Endothelial cell of umbilical vein (primary cell): Measurements from ENCODE around the gene LTB4R.

Experiments used
- EZH2 ChIP-seq: IDR thresholded peaks from 2 replicates; pipeline ENCODE4 v1.6.1; 2012; ENCODE audit warnings: borderline replicate concordance, low read depth, mild to moderate bottlenecking, moderate library complexity, low read length, inconsistent platforms; ENCODE audit not compliant: severe bottlenecking
- FOS ChIP-seq: IDR thresholded peaks from 2 replicates; pipeline ENCODE4 v1.6.1; 2011; ENCODE audit warnings: mild to moderate bottlenecking, low read length, moderate library complexity, borderline replicate concordance; ENCODE audit not compliant: insufficient read depth
- GATA2 ChIP-seq: IDR thresholded peaks from 2 replicates; pipeline ENCODE4 v1.7.0; 2011; ENCODE audit warnings: low read depth, mild to moderate bottlenecking, moderate library complexity, mixed read lengths, low read length; ENCODE audit not compliant: insufficient read length, insufficient read depth
- JUN ChIP-seq: IDR thresholded peaks from 2 replicates; pipeline ENCODE4 v1.6.1; 2011; ENCODE audit warnings: borderline replicate concordance, low read depth; ENCODE audit not compliant: insufficient read length, insufficient read depth
- MYC ChIP-seq: IDR thresholded peaks from one replicate; pipeline ENCODE4 v1.6.1; 2011; ENCODE audit warnings: mild to moderate bottlenecking, low read depth, low read length
- POLR2A ChIP-seq: IDR thresholded peaks from 2 replicates; pipeline ENCODE4 v1.6.1; 2012; ENCODE audit warnings: low read depth, mild to moderate bottlenecking, control low read depth, low read length
- POLR2AphosphoS5 ChIP-seq: IDR thresholded peaks from 2 replicates; pipeline ENCODE4 v1.6.1; 2012; ENCODE audit warnings: low read depth, mild to moderate bottlenecking, control low read depth, low read length, moderate library complexity; ENCODE audit not compliant: insufficient read depth
- TF ChIP-seq, protein P1 (sequence below), 2 donors: IDR thresholded peaks; 1 replicate in 1 of 2; 2 replicates in 1 of 2; pipeline ENCODE4 v1.5.1; 2011; ENCODE audit warnings: low read length in 2 of 2, mild to moderate bottlenecking in 2 of 2, moderate library complexity in 2 of 2, control low read depth in 1 of 2, inconsistent platforms in 1 of 2, low read depth in 1 of 2; ENCODE audit not compliant: insufficient read depth in 1 of 2; ENCODE audit errors: extremely low read depth in 1 of 2
- TF ChIP-seq, protein P2 (sequence below): IDR thresholded peaks from 2 replicates; pipeline ENCODE4 v1.6.1; 2011; ENCODE audit not compliant: insufficient read depth, insufficient read length

DNA sequence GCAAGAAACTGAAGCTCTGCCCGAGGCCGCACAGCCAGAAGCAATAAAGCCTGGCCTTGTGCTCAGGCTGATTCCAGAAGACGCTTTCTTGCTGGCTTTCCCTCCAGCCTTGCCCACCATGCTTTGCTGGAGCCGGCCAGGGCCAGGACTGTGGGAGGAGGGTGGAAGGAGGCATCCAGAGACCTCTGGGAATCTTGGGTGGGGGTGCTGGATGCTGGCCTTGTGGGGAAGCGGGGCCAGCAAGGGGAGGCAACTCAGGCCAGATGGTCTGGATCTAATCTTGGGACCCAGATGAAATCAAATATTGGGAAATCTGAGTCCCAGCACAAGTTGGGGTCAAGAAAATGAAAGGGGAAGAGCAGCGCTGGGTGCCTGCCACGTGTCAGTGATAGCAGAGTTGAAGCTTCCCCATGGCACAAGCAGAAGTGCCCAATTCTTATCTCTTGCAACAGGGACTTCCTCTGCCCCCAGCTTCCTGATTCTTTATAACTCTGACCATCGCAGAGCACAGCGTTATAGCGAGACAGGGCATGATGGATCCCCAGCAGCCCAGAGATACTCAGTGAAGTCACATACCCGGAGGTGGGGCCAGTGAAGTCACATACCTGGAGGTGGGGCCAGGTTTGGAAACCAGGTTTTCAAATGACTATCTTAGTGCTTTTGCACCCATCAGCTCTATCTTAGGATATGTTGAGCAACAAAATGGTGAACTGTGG is 33.5 kb upstream of the LTB4R start:
- TF ChIP-seq, protein P1, sequence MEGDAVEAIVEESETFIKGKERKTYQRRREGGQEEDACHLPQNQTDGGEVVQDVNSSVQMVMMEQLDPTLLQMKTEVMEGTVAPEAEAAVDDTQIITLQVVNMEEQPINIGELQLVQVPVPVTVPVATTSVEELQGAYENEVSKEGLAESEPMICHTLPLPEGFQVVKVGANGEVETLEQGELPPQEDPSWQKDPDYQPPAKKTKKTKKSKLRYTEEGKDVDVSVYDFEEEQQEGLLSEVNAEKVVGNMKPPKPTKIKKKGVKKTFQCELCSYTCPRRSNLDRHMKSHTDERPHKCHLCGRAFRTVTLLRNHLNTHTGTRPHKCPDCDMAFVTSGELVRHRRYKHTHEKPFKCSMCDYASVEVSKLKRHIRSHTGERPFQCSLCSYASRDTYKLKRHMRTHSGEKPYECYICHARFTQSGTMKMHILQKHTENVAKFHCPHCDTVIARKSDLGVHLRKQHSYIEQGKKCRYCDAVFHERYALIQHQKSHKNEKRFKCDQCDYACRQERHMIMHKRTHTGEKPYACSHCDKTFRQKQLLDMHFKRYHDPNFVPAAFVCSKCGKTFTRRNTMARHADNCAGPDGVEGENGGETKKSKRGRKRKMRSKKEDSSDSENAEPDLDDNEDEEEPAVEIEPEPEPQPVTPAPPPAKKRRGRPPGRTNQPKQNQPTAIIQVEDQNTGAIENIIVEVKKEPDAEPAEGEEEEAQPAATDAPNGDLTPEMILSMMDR (IDR thresholded peaks at IDR 0.05; ENCODE audit: extremely low read depth in 1 of 2, insufficient read depth in 1 of 2, low read depth in 1 of 2, low read length in 2 of 2), result no peak
- TF ChIP-seq FOS (no peak), POLR2A (no peak), POLR2AphosphoS5 (no peak), EZH2 (no peak), MYC (no peak), GATA2 (no peak), JUN (no peak)
- TF ChIP-seq, protein P2, sequence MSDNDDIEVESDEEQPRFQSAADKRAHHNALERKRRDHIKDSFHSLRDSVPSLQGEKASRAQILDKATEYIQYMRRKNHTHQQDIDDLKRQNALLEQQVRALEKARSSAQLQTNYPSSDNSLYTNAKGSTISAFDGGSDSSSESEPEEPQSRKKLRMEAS, result no peak
